GM18517 (cell line): ENCODE results near the gene GFRA4.
A peak's percentile ranks its signal among the peaks of the same experiment; 100 is the strongest.

Source experiments
- ATAC-seq: cut with Tn5 transposase; IDR thresholded peaks from one replicate; pipeline ENCODE4 v1.9.1; 2021; ENCODE audit warnings: mild to moderate bottlenecking, moderate library complexity; ENCODE audit not compliant: unreplicated experiment

GFRA4 gene

GRCh38 chr20:3674995-3675900 lies 12.0 kb upstream of the GFRA4 start:
- ATAC-seq, result no peak

- ATAC-seq, result no peak
Measured at GRCh38 chr20:3674447-3674846, 11.2 kb upstream of the GFRA4 start.

GRCh38 chr20:3673221-3674070 lies 10.2 kb upstream of the GFRA4 start:
- no peak for ATAC-seq

GRCh38 chr20:3672547-3673171 lies 9.5 kb upstream of the GFRA4 start:
- no peak for ATAC-seq

GRCh38 chr20:3671986-3672546 lies 8.9 kb upstream of the GFRA4 start:
- ATAC-seq, result no peak

GRCh38 chr20:3670945-3671344 lies 7.7 kb upstream of the GFRA4 start:
- no peak for ATAC-seq

- no peak for ATAC-seq
Measured at GRCh38 chr20:3670511-3670910, 7.3 kb upstream of the GFRA4 start.

- ATAC-seq, result no peak
Measured at GRCh38 chr20:3669710-3670367, 6.6 kb upstream of the GFRA4 start.

- no peak for ATAC-seq
Measured at GRCh38 chr20:3667434-3668037, 4.3 kb upstream of the GFRA4 start.

GRCh38 chr20:3663858-3664257 lies 659 bp upstream of the GFRA4 start:
- ATAC-seq, result no peak

GRCh38 chr20:3661814-3662665 lies 1.2 kb downstream of the GFRA4 start:
- ATAC-seq, result no peak

- ATAC-seq, result no peak
Measured at GRCh38 chr20:3661060-3661813, 2.0 kb downstream of the GFRA4 start.

GRCh38 chr20:3660262-3661059 lies 2.7 kb downstream of the GFRA4 start:
- no peak for ATAC-seq

- no peak for ATAC-seq
Measured at GRCh38 chr20:3659492-3660261, 3.5 kb downstream of the GFRA4 start.

GRCh38 chr20:3658716-3659491 lies 4.3 kb downstream of the GFRA4 start:
- ATAC-seq, result peak; percentile 91

- no peak for ATAC-seq
Measured at GRCh38 chr20:3658019-3658715, 5.0 kb downstream of the GFRA4 start.
